HG03565 (cell line): ENCODE data around the gene P2RX4.
"Not testable (repeated sequence)": the region's sequence is repeated elsewhere in the genome, so short reads cannot be mapped to it uniquely, and the experiment has no call there.

Source experiments
- ATAC-seq: cut with Tn5 transposase; IDR thresholded peaks from one replicate; pipeline ENCODE4 v1.9.1; 2021; ENCODE audit warnings: mild to moderate bottlenecking, moderate library complexity; ENCODE audit not compliant: unreplicated experiment

P2RX4 gene

GRCh38 chr12:121187501-121187900 lies 22.4 kb upstream of the P2RX4 start:
- no peak for ATAC-seq

DNA sequence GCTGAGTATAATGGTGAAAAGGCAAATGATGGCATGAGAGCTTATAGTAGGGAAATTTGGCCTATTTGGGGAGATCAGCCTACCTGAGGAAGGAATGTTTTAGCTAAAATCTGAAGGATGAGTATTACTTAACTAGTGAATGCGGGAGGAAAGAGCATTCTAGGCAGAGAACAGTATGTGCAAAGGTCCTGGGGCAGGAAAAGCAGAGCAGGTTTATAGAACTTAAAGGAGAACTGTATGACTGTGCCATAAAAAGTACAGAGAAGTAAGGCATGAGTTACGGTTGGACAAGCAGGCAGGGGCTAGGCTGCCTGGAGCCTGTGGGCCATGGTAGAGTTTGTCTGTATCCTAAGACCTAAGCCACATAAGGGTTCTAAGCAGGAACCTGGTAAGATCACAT lies 21.7 kb upstream of the P2RX4 start:
- no peak for ATAC-seq

DNA sequence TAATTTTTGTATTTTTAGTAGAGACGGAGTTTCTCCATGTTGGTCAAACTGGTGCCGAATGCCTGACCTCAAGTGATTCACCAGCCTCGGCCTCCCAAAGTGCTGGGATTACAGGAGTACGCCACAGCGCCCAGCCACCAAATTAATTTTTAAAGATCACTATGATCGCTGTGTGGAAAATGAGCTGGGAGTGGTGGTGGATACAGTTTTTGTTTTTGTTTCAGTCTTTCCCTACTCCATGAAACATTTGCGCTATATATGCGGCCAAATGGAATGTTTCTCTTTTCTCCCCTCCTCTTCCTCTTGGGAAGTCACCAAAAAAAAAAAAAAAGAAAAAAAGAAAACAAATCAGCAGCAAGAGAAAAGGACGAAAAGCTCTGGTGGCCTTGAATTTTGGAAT lies 20.8 kb upstream of the P2RX4 start:
- no peak for ATAC-seq

DNA sequence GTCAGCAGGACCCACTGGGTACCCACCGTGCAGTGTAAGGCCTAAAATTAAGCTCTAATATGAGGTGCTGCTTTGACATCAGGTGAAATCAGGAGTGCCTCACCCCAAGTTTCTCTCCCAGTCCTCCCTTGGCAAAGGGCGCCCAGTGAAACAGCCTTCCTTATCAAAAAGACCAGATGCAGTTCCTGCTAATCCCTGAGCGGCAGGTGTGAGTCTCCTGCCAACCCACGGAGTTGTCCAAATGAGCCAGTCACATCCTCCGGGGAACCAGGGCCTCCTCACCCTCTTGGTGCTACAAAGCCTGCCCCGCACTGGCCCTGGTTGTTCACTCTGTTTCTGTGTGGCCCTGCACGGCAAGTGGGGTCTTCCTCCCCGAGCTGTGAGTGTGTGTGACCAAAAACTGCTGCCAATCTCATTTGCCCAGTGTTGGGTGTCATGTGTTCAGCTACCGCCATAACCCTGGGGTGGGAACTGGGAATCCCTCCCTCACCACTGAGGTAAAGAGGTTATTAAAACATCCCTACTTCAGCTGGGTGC lies 20.2 kb upstream of the P2RX4 start:
- no peak for ATAC-seq

- ATAC-seq: no peak
These were observed 19.4 kb upstream of the P2RX4 start for GRCh38 chr12:121190523-121191031.

GRCh38 chr12:121191151-121191550 lies 18.8 kb upstream of the P2RX4 start:
- no peak for ATAC-seq

DNA sequence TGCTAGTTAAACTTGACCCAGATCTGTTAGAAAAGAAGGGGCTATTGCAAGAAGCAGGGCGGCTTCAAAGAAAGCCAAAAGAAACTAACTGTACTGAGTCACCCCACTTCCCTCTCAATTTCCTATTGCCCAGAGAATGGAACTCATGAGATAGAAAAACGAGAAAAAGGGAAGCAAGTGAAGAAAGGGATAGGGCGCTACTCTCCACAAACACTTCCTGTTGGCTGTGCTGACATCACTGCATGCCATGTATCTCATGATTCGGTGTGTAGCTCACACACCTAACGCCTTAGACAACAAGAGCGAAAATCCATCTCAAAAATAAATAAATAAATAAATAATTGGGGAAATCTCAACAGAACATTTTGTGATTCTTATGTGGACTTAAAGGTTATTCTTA lies 13.0 kb upstream of the P2RX4 start:
- no peak for ATAC-seq

DNA sequence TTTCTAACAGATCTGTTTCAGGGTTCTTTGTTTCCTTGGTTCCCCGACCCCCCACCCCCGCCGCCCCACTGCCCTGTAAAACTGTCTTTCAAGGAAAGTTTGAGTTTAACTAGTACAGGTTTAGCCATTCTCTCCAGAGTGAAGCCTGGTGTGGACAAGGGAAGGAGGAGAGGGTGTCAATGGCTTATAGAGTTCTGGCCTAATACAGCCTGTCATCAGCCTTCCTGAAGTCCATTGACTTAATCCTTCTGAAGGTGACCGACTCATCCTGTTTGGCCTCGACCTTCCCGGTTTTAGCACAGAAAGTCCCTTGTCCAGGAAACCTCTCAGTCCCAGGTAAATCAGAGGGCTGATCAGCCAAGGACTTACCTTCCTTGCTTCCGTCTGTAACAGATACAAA lies 11.0 kb upstream of the P2RX4 start:
- no peak for ATAC-seq

- not testable (repeated sequence) for ATAC-seq
These were observed 8.8 kb upstream of the P2RX4 start for GRCh38 chr12:121201140-121201539.

DNA sequence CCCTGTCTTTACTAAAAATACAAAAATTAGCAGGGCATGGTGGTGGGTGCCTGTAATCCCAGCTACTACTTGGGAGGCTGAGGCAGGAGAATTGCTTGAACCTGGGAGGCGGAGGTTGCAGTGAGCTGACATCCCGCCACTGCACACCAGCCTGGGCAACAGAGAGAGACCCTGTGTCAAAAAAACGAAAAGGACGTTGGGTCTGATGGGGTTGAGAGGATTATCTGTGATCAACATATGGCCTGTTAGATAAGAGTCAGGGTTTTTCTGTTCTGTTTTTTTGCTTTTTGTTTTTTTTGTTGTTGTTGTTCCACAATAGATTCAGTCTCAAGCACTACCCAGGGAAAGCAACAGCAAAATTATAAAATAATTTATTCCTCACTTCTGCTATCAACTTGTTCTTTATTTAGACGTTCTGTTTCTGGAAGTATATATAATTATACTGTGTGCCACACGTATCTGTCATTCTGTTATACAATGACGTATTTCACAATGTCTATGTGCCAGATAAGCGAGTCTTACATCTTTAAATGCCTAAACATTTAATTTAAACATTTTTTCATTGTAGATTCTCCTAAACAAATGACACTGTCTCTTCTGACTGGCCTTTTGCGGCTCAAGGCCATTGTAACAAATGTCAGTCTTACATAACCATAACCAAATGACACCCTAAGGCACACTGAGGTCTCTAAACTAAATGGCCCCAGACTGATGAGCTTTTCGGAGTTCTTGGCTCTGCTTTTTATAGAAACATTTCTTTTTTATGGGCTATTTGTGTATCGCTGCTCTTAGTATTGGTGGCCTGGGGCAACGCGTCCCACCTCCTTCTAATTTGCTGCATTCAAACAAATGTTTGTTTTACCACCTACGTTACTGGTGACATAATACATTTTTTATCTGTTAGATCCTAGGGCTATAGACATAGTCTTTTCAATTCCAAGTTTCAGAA lies 7.2 kb upstream of the P2RX4 start:
- no peak for ATAC-seq

DNA sequence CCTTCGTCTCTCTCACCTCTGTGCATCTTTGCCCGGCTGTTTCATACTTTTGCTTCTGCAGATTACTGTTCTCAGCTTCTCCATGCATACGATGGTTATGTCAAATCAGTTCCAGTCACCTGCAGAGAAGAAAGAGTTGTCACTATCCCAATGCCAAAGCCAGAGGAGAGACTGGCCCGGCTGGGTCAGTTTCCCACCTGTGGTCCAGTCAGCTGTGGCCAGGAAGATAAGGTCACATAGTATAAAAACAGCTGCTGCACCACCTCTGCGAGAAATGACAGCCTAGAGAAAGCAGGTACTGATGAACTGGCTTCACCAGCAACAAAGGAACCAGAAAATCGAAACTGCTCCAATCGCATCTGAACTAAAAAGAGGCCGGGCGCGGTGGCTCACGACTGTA lies 6.4 kb upstream of the P2RX4 start:
- no peak for ATAC-seq

DNA sequence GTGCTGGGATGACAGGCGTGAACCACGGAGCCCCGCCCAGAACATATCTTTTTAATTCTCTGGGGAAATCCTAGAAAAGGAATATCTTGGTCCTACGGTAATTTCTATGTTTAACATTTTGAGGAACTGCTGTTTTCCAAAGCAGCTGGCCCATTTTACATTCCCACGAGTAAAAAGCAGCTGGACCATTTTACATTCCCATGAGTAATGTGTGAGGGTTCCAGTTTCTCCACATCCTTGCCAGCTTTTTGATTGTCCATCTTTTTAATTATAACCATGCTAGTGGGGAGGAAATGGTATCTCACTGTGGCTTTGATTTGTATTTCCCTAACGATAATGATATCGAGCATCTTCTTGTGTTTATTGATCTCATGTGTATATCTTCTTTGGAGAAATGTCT lies 4.4 kb upstream of the P2RX4 start:
- no peak for ATAC-seq

- not testable (repeated sequence) for ATAC-seq
These were observed 1.4 kb upstream of the P2RX4 start for GRCh38 chr12:121208571-121208970.

GRCh38 chr12:121209221-121209620 lies 708 bp upstream of the P2RX4 start:
- ATAC-seq: no peak

- no peak for ATAC-seq
These were observed 2.9 kb downstream of the P2RX4 start for GRCh38 chr12:121212875-121213274.

- ATAC-seq: no peak
These were observed 4.3 kb downstream of the P2RX4 start for GRCh38 chr12:121214166-121214777.

DNA sequence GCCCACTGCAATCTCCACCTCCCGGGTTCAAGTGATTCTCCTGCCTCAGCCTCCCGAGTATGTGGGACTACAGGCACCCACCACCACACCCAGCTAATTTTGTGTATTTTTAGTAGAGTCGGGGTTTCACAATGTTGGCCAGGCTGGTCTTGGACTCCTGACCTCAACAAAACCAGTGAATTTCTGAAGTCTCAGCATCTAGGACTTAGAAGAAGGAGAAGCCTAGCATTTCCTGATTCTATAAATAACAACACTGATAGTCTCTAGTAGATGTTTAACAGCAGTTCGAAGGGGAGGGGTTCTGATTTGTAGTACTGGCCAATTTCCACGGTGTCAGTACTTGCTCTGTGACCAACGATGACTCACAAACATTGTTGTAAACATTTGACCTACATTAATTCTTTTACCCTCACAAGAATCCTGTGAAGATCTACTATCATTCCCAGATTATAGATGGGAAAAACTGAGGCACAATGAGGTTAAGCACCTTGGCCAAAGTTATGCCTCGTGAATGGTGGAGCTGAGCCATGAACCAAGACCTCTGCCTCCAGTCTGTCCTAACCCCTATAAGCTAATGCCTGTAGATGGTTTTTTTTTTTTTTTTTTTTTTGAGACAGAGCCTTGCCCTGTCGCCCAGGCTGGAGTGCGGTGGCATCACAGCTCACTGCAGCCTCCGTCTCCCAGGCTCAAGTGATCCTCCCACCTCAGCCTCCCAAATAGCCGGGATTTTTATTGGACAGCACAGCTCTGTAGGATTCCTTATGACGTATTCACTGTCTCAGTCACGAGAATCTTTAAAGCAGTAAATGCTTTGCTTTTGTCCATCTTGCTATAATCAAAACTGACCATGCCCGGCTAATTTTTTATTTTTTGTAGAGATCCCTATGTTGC lies 5.2 kb downstream of the P2RX4 start:
- ATAC-seq: no peak

DNA sequence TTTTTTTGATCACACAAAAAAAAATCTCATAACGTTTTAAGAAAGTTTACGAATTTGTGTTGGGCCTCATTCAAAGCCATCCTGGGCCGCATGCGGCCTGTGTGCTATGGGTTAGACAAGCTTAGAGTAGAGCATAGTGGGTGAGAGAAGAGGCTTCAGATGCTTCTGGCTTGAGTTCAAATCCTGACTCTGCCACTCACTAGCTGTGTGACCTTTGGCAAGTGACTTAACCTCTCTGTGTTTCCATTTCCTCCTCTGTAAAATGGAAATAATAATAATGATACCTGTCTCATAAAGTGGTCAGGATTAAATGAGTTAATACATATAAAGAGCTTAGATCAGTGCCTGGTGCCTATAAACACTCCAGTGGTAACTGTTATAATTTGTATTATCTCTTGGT lies 6.2 kb downstream of the P2RX4 start:
- no peak for ATAC-seq

DNA sequence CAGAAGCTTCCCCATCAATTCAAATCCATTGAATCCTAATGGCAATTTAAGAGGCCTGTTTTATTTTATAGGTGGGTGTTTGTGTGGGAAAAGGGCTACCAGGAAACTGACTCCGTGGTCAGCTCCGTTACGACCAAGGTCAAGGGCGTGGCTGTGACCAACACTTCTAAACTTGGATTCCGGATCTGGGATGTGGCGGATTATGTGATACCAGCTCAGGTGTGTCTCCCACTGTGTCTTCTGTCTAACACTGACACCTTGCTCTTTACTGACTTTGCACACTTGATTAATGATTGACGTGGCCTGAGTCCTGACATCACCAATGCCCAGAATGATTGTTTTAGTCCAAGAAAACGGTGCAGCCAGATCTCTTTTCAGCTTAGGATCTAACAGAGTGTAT lies 7.1 kb downstream of the P2RX4 start:
- no peak for ATAC-seq

GRCh38 chr12:121217761-121218160 lies 7.8 kb downstream of the P2RX4 start:
- ATAC-seq: no peak
